ENCODE data around the gene VANGL2. TPM values are rescaled to one million over a fixed set of nuclear protein-coding genes. Genes with fewer than 3 reads are reported as not detected.

VANGL2 gene
- total RNA-seq, 1 donor from 2014 or later = 2.1 TPM

DNA sequence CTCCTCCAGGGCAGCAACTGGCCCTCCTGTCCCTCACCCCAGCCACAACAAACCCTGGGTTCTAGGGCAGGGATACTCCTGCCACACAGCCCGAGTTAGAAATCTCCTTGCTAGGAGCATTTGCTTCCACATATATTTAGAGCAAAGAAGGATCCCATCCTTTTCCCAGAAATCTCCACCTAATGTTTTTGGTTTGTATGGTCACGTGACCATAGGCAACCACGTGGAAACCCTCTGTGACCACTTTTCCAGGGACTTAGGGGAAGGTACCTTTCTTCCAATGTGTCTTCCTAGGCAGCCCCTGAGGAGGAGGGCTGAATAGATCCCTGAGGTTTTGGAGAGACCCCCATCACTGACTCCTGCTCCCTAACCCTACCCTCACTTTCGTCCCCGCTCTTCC lies 25.5 kb downstream of the VANGL2 start:
- Histone ChIP-seq H3K4me1 (peaks cover 19% of the 10 kb centered on the region), H3K27ac (replicated peaks) (no peak overlapping the region), H3K4me3 (no peak overlapping the region), H3K9me3 (replicated peaks) (no peaks in the 10 kb centered on the region), H3K36me3 (peaks cover 4% of the 10 kb centered on the region), H3K27me3 (ENCODE audit: low read depth) (no peaks in the 10 kb centered on the region)
- intact Hi-C loops (cut with micrococcal nuclease) = no loop called here
- TF ChIP-seq, protein P1, sequence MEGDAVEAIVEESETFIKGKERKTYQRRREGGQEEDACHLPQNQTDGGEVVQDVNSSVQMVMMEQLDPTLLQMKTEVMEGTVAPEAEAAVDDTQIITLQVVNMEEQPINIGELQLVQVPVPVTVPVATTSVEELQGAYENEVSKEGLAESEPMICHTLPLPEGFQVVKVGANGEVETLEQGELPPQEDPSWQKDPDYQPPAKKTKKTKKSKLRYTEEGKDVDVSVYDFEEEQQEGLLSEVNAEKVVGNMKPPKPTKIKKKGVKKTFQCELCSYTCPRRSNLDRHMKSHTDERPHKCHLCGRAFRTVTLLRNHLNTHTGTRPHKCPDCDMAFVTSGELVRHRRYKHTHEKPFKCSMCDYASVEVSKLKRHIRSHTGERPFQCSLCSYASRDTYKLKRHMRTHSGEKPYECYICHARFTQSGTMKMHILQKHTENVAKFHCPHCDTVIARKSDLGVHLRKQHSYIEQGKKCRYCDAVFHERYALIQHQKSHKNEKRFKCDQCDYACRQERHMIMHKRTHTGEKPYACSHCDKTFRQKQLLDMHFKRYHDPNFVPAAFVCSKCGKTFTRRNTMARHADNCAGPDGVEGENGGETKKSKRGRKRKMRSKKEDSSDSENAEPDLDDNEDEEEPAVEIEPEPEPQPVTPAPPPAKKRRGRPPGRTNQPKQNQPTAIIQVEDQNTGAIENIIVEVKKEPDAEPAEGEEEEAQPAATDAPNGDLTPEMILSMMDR (IDR thresholded peaks at IDR 0.05; ENCODE audit: borderline replicate concordance) = no peak
- no peak for DNase-seq

- Histone ChIP-seq H3K36me3 (peaks cover 4% of the 10 kb centered on the region), H3K27ac (replicated peaks) (no peak overlapping the region), H3K4me3 (no peak overlapping the region), H3K27me3 (ENCODE audit: low read depth) (no peaks in the 10 kb centered on the region), H3K9me3 (replicated peaks) (no peaks in the 10 kb centered on the region), H3K4me1 (peaks cover 19% of the 10 kb centered on the region)
- TF ChIP-seq, protein P1 (IDR thresholded peaks at IDR 0.05; ENCODE audit: borderline replicate concordance) = no peak
- intact Hi-C loops (cut with micrococcal nuclease) = no loop called here
- no peak for DNase-seq
Measured at GRCh38 chr1:160427625-160428024, 27.3 kb downstream of the VANGL2 start.

- intact Hi-C loops (cut with micrococcal nuclease) = no loop called here
- Histone ChIP-seq H3K27me3 (ENCODE audit: low read depth) (no peaks in the 10 kb centered on the region), H3K27ac (replicated peaks) (no peak overlapping the region), H3K4me3 (no peak overlapping the region), H3K36me3 (peaks cover 4% of the 10 kb centered on the region), H3K4me1 (peaks cover 19% of the 10 kb centered on the region), H3K9me3 (replicated peaks) (no peaks in the 10 kb centered on the region)
- no peak for DNase-seq
- TF ChIP-seq, protein P1 (IDR thresholded peaks at IDR 0.05; ENCODE audit: borderline replicate concordance) = no peak
Measured at GRCh38 chr1:160428053-160428452, 27.7 kb downstream of the VANGL2 start.

DNA sequence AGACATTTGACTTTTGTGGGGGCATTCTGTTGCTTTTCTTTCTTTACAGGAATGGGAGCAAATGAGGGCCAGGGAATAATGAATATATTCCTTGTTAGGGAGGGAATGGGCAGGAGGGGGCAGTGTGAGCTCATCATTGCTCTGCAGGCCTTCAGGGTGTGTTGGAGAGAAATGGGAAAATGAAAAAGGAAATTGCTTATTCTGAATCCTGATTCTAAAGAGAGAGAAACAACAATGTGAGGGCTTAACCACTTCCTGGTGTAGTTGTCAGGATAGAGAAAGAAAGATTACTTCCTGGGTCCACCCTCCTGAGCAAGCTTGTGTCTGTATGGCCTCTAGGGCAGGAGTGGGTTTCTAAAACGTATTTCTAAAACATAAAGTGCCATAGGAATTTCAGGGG lies 28.3 kb downstream of the VANGL2 start:
- no peak overlapping the region for H3K4me3 ChIP-seq
- H3K36me3 ChIP-seq = peaks cover 4% of the 10 kb centered on the region
- H3K9me3 ChIP-seq (replicated peaks) = no peaks in the 10 kb centered on the region
- TF ChIP-seq, protein P1 (IDR thresholded peaks at IDR 0.05; ENCODE audit: borderline replicate concordance) = peak; percentile 64
- peak overlapping the region; percentile 6 for H3K27ac ChIP-seq (replicated peaks)
- no peak for DNase-seq
- H3K27me3 ChIP-seq (ENCODE audit: low read depth) = no peaks in the 10 kb centered on the region
- intact Hi-C loops (cut with micrococcal nuclease) = no loop called here
- peaks cover 19% of the 10 kb centered on the region for H3K4me1 ChIP-seq

DNA sequence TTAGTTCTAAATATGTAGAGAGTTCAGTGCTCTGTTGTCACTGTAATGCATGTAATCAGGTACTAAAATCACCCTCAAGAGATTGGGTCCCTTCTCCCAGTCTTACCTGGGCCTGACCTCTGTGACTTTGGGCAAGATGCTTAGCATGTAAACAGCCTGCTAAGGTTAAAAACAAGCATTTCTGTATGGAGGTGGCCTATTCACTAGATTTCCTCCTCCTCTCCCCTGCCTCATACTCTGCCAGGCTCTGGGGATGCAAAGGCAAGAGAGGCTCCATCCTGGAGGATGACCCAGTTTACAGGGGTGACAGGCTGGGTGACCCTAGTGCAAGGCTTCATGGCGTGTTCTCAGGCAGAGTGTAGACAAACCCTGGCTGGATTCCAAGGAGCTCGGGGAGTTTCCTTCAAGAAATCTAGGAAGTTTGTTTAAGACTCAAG lies 28.8 kb downstream of the VANGL2 start:
- Histone ChIP-seq H3K27me3 (ENCODE audit: low read depth) (no peaks in the 10 kb centered on the region), H3K4me3 (no peak overlapping the region), H3K4me1 (peaks cover 19% of the 10 kb centered on the region), H3K9me3 (replicated peaks) (no peaks in the 10 kb centered on the region), H3K36me3 (peaks cover 4% of the 10 kb centered on the region), H3K27ac (replicated peaks) (peak overlapping the region; percentile 6)
- intact Hi-C loops (cut with micrococcal nuclease) = no loop called here
- TF ChIP-seq, protein P1 (IDR thresholded peaks at IDR 0.05; ENCODE audit: borderline replicate concordance) = no peak
- no peak for DNase-seq
